PFSK-1 (cell line): ENCODE results near the gene GRM1.

Source experiments
- REST ChIP-seq, 2 experiments: IDR thresholded peaks; 2 replicates each; pipeline versions ENCODE4 v1.6.1 to v1.8.0; 2011 to 2012; ENCODE audit warnings: low read depth in 2 of 2, low read length in 2 of 2, control low read depth in 1 of 2, inconsistent platforms in 1 of 2, mild to moderate bottlenecking in 1 of 2, moderate library complexity in 1 of 2; ENCODE audit not compliant: insufficient read depth in 1 of 2
- TAF1 ChIP-seq: IDR thresholded peaks from 2 replicates; pipeline ENCODE4 v1.6.1; 2012; ENCODE audit warnings: low read length, control low read depth, borderline replicate concordance; ENCODE audit not compliant: insufficient read depth

DNA sequence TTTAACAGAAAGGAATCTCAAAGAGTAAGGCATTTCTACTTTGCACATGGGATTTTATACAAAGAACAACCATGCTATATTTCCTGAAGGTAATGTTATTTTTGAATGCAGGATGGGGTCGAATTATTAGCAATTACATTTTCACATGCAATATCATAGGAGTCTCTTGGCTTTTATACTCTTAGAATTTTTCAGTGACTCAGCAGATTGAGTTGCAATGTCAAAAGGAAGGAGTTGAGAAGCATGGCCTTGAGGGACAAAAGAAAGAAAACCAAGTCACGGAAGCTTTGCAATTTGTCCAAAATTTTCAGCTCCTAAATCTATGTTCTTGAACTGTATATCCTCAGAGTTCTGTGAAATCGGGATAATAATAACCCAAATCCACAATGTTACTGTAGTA, 181.1 kb downstream of the GRM1 start:
- TF ChIP-seq TAF1 (no peak), REST (IDR thresholded peaks at IDR 0.05; ENCODE audit: insufficient read depth in 1 of 2, low read depth in 2 of 2, low read length in 2 of 2) (no peak)
